ENCODE measurements around the gene CASZ1.

CASZ1 gene

GRCh38 chr1:10791105-10791951 lies 5.1 kb downstream of the CASZ1 start:
- DNase-seq: no peak

GRCh38 chr1:10789803-10790702 lies 6.4 kb downstream of the CASZ1 start:
- no peak for DNase-seq

- no peak for DNase-seq
These were observed 7.2 kb downstream of the CASZ1 start for GRCh38 chr1:10789047-10789791.

GRCh38 chr1:10788592-10789006 lies 7.8 kb downstream of the CASZ1 start:
- no peak for DNase-seq

GRCh38 chr1:10787286-10787685 lies 9.2 kb downstream of the CASZ1 start:
- no peak for DNase-seq

- no peak for DNase-seq
These were observed 10.5 kb downstream of the CASZ1 start for GRCh38 chr1:10785728-10786638.

GRCh38 chr1:10784998-10785727 lies 11.3 kb downstream of the CASZ1 start:
- no peak for DNase-seq

- no peak for DNase-seq
These were observed 13.8 kb downstream of the CASZ1 start for GRCh38 chr1:10782491-10783244.

GRCh38 chr1:10781137-10781536 lies 15.3 kb downstream of the CASZ1 start:
- no peak for DNase-seq

- DNase-seq: no peak
These were observed 16.6 kb downstream of the CASZ1 start for GRCh38 chr1:10779841-10780240.

- no peak for DNase-seq
These were observed 17.2 kb downstream of the CASZ1 start for GRCh38 chr1:10779201-10779600.

- no peak for DNase-seq
These were observed 17.8 kb downstream of the CASZ1 start for GRCh38 chr1:10778640-10779039.

GRCh38 chr1:10777749-10778574 lies 18.5 kb downstream of the CASZ1 start:
- DNase-seq: no peak

- DNase-seq: no peak
These were observed 20.1 kb downstream of the CASZ1 start for GRCh38 chr1:10776190-10776905.

GRCh38 chr1:10775763-10776162 lies 20.7 kb downstream of the CASZ1 start:
- DNase-seq: no peak

- DNase-seq: no peak
These were observed 21.7 kb downstream of the CASZ1 start for GRCh38 chr1:10774615-10775310.

- no peak for DNase-seq
These were observed 22.4 kb downstream of the CASZ1 start for GRCh38 chr1:10773851-10774614.
